Right kidney (tissue), 1 donor: ENCODE measurements around the gene TP53RK.
"Not testable (repeated sequence)": the region's sequence is repeated elsewhere in the genome, so short reads cannot be mapped to it uniquely, and the experiment has no call there.

Experiments used
- DNase-seq: peaks from one replicate; pipeline ENCODE4 v3.0.0-alpha.2; 2016

Gene TP53RK

GRCh38 chr20:46683939-46684750 is 5.1 kb downstream of the TP53RK start:
- DNase-seq = peak; percentile 69

GRCh38 chr20:46683668-46683938 is 5.6 kb downstream of the TP53RK start:
- no peak for DNase-seq

DNA sequence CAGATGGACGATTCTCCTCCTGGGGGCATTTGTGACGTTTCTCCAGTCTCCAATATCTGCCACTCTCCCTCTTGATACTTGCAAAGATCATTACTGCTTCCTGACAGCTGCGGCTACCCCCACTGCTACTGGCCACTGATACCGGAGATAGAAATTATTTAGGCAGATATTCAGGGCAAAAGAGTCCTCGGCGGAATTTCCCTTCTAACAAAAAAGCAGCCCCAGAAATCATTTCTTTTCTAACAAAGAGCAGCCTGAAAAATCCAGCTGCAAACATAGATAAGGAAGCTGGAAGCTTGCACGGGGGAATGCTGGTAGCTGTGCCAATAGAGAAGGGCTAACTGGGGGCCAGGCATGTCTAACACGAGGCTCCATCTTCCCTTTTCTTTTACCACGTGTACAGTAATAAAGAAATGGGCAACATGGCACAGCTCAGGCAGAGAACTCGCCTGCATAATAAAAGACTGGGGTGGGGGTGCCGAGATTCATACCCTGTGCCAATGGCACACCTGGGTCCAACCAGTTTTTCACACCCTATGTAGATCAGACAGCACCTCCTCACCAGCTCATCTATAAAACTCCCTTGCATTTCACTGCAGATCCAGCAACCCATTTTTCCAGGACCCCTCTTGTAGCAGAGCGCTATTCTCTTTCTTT is 6.1 kb downstream of the TP53RK start:
- no peak for DNase-seq

DNA sequence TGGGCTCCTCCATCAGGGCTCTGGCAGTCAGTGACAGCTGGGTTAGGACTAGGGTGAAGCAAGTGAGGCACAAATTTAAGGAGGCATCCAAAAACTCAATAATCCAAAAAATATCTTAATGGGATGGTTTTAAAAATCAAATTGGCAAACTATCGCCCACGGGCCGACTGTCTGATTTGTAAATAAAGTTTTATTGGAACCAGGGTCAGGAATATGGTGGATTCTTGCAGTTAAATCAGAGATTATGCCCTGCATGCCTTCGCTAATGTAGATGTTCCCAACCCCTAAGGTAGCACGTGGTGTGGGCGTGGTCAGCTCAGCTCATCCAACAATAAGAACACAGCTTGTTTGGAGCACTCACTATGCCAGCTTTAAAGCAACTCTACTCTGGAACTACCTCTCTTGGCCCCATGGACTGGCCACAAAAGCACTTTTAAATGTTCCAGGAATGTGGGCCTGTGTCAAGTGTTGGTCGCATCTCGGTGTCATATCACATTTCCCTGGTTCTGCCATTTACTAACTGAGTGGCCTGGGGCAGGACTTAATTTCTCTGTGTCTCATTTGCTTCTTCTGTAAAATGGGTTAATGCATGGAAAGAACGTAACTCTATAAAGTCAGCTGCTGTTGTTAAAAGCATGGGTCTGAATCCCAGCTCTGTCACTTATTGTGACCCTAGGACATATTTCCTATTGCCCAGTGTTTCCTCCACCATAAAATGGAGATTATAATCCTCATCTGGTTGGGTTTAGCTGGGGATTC is 7.0 kb downstream of the TP53RK start:
- no peak for DNase-seq

GRCh38 chr20:46681032-46681854 is 8.0 kb downstream of the TP53RK start:
- DNase-seq = peak; percentile 56

DNA sequence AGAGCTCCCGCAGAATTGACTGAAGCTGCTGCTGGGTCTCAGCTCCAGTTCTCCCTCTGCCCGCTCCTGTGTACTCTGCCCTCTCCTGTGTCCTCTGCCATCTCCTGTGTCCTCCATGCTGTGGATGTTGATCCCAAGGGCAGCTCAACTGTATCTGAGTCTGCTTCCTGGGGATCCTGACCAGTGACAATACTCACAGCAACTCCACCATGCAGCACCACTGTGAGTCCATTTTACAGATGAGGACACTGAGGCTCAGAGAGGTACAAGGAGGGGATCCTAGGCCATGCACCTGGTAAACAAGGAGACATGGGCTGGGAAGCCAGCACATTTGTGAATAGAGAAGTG is 8.6 kb downstream of the TP53RK start:
- no peak for DNase-seq

GRCh38 chr20:46678516-46678915 is 10.7 kb downstream of the TP53RK start:
- DNase-seq = no peak

DNA sequence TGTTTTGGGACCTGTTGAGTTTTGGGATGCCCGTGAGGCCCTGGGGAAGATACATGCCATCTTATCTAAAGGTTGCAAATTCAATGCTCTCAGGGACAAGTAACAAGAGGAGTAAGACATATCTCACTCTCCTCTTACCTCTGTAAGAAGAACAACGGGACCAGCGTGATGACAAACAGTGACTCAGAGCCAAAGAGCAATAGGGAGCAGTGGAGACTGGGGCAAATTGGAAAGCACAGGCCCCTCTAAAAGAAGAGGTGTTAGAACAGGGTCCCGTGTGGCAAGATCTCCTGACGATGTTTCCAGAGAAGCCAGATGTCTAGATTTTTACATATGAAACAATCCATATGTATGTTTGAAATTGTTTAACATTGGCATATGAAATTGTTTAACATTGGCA is 11.6 kb downstream of the TP53RK start:
- no peak for DNase-seq

DNA sequence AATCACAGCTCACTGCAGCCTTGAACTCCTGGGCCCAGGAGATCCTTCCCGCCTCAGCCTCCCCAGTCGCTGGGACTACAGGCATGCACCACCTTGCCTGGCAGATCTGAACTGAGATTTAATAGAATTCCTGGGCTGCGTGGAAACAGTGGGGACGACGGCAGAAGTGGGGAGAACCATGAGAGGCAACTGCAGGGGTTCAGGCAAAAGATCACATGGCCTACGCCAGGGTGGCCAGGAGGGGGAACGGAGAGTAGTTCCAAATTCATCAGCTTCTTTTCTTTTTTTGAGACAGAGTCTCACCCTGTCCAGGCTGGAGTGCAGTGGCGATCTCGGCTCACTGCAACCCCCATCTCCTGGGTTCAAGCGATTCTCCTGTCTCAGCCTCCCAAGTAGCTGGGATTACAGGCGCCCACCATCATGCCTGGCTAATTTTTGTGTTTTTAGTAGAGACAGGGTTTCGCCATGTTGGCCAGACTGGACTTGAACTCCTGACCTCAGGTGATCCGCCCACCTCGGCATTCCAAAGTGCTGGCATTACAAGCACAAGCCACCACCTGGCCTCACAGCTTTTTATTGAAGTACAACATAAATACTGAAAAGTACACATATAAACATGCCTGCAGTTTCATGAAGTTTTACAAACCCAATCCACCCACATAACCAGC is 12.5 kb downstream of the TP53RK start:
- not testable (repeated sequence) for DNase-seq

DNA sequence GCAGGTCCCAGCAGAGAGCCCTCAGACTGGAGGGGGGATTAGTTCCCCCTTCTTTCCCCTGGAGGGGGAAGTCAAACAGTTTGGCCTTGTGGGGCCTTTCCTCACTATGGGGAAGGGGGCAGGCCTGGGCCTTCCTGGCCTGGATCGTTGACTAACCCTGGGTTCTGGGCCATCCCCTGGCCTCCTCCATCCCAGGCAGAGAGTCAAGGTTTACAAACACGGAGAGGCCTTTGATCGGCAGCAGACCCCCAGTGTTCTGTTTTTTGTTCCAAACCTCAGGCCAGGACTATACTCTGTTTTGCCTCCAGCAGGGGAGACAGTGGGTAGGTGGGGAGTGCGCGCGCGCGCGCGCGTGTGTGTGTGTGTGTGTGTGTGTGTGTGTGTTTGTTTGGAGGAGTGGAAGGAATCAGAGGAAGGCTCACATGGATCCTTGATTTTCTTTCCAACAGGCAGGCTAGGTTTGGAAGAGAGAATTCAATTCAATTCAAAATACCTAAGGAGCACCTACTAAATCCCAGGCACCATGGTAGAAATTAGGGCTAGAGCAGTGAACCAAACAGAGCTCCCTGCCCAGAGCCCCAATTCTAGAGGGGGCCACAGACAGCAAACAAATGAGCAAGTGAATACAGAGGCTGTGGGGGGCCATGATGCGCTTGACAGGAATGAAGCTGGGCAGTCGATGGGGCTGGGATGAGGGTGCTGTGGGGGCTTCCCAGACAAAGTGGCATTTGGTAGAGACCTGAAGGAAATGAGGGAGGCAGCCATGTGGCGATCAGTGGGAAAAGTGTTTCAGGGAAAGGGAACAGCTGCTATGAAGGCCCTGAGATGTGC is 14.8 kb downstream of the TP53RK start:
- peak; percentile 35 for DNase-seq

DNA sequence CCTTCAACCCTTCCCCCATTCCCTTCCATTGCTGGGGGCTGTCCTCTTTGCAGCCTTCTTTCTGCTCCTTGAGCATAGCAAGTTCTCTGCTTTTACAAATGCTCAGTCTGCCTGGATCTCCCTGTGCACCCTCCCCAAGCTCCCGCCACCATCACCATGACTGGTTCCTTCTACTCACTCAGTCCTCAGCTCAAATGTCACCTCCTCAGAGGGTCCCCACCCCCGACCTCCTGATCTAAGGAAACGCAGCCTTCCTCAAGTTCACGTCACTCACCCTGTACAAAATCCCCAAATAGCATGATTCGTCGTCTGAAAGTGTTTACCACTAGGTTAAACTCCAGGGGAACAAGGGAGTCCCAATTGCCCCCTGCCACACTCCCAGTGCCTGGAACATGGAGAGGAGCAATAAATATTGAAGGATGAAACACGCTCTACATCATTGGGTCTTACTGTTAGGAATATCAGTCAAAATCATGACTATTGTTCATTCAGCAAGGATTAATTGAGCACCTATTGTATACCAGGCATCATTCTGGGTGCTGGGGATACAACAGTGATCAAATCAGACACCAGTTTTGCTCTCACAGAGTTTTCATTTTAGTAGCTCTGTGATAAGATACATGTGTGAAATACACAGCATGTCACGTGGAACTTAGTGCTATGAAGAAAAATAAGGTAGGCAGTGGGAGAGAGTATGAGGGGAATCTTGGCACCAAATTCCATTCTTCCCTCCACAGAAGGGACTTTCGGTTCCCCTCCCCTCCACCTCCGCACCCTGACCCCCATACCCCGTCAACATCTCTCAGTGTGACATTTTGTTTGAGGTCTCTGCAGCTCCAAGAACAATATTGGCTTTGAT is 15.6 kb downstream of the TP53RK start:
- DNase-seq = no peak

- no peak for DNase-seq
These were observed 16.6 kb downstream of the TP53RK start for GRCh38 chr20:46672543-46673148.

- DNase-seq = no peak
These were observed 17.2 kb downstream of the TP53RK start for GRCh38 chr20:46671866-46672542.

- no peak for DNase-seq
These were observed 18.4 kb downstream of the TP53RK start for GRCh38 chr20:46670585-46671584.

- no peak for DNase-seq
These were observed 19.0 kb downstream of the TP53RK start for GRCh38 chr20:46670228-46670584.

GRCh38 chr20:46666818-46667515 is 22.3 kb downstream of the TP53RK start:
- no peak for DNase-seq

DNA sequence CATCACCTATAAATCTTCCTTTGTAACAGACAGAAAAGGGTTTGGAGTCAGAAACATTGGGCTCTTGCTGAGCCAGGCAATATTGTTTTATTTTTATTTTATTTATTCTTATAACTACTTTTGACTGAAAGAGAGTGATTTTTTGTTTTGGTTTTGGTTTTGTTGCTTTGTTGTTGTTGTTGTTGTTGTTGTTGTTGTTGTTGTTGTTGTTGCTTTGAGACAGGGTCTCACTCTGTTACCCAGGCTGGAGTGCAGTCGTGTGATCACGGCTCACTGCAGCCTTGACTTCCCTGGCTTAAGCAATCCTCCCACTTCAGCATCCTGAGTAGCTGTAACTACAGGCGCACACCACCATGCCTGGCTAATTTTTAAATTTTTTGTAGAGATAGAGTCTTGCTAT is 22.9 kb downstream of the TP53RK start:
- DNase-seq = no peak
